GM12878 (cell line): ENCODE data around the gene SARS2. TPM values are rescaled to one million over a fixed set of nuclear protein-coding genes. Genes with fewer than 3 reads are reported as not detected.
A peak's percentile ranks its signal among the peaks of the same experiment; 100 is the strongest.

ENCODE experiments used
- ATAC-seq: fragments of 200-7000 bp; cut with Tn5 transposase; 3 replicates; pipeline ENCODE4 v1.9.1; 2020; ENCODE audit warnings: mild to moderate bottlenecking, moderate library complexity
- Bru-seq: library from RNA; stranded (reverse); fragments of 400-500 nt; gene quantifications from one replicate; lab custom pipeline; 2021; lab: Mats Ljungman, UMichigan
- BruChase-seq, 2 experiments: library from RNA; stranded (reverse); fragments of 400-500 nt; gene quantifications; one replicate each; lab custom pipeline; 2021; lab: Mats Ljungman, UMichigan
- BruUV-seq: library from RNA; stranded (reverse); fragments of 400-500 nt; replicated peaks from 2 replicates; lab custom pipeline; 2021; lab: Mats Ljungman, UMichigan
- CTCF ChIA-PET: fragments of 300-600 bp; sonication (Branson Sonifier 250); formaldehyde crosslinking; extraction: SDS; loops from one replicate; lab custom pipeline; 2021; ENCODE audit warnings: inconsistent platforms; lab: Yijun Ruan, JAX
- POLR2A ChIA-PET: fragments of 350-600 bp; formaldehyde crosslinking; extraction: SDS; loops from one replicate; lab custom pipeline; 2021; ENCODE audit warnings: inconsistent platforms; lab: Charles Lee
- RAD21 ChIA-PET: fragments of 300-600 bp; sonication (Branson Sonifier 250); formaldehyde crosslinking; loops from one replicate; lab custom pipeline; 2023; ENCODE audit warnings: antibody characterized with exemption; ENCODE audit not compliant: unreplicated experiment; lab: Charles Lee
- SMC1A ChIA-PET: fragments of 300-600 bp; sonication (Branson Sonifier 250); formaldehyde crosslinking; loops from one replicate; lab custom pipeline; 2023; ENCODE audit not compliant: unreplicated experiment, uncharacterized antibody; lab: Charles Lee
- DNase-seq: peaks from one replicate; pipeline ENCODE4 v3.0.0-alpha.2; 2011; ENCODE audit warnings: low read depth, low spot score
- FAIRE-seq: peaks from 3 replicates; lab custom pipeline; 2011; peaks lifted over from hg19 to GRCh38; lab: Jason Lieb, UNC
- H2AFZ ChIP-seq: 2 replicates; pipeline ENCODE4 v1.6.0; 2011; ENCODE audit warnings: low read depth, low read length, control low read depth; ENCODE audit not compliant: control insufficient read depth
- H3K27ac ChIP-seq: 2 replicates; pipeline ENCODE4 v1.5.1; 2011; ENCODE audit warnings: control low read depth; ENCODE audit not compliant: control insufficient read depth, insufficient read depth
- H3K27me3 ChIP-seq, 2 experiments: replicated peaks in 1 of 2; 2 replicates each; pipeline versions ENCODE4 v1.6.0 to v1.6.1; 2011; ENCODE audit warnings: low read length in 1 of 2; ENCODE audit not compliant: control insufficient read depth in 2 of 2, insufficient read depth in 2 of 2
- H3K36me3 ChIP-seq, 2 experiments: 2 replicates each; pipeline ENCODE4 v1.5.1; 2011; ENCODE audit warnings: low read length in 1 of 2; ENCODE audit not compliant: control insufficient read depth in 2 of 2, insufficient read depth in 2 of 2
- H3K4me1 ChIP-seq: 2 replicates; pipeline ENCODE4 v1.6.1; 2011; ENCODE audit warnings: mild to moderate bottlenecking, low read length, moderate library complexity, mixed read lengths; ENCODE audit not compliant: control insufficient read depth, insufficient read depth
- H3K4me2 ChIP-seq: 2 replicates; pipeline ENCODE4 v1.6.0; 2011; ENCODE audit warnings: control low read depth; ENCODE audit not compliant: control insufficient read depth, insufficient read depth
- H3K4me3 ChIP-seq: fragments of 200-600 bp; sonication (generic); 2 replicates; pipeline ENCODE4 v1.5.1; 2016
- H3K79me2 ChIP-seq: 2 replicates; pipeline ENCODE4 v1.6.0; 2011; ENCODE audit warnings: low read length; ENCODE audit not compliant: control insufficient read depth, insufficient read depth
- H3K9ac ChIP-seq: 2 replicates; pipeline ENCODE4 v1.8.0; 2011; ENCODE audit warnings: low read length, control low read depth, mixed read lengths; ENCODE audit not compliant: control insufficient read depth, insufficient read depth
- H3K9me3 ChIP-seq: replicated peaks from 3 replicates; pipeline ENCODE4 v1.5.1; 2011; ENCODE audit warnings: mild to moderate bottlenecking, low read length; ENCODE audit not compliant: control insufficient read depth, insufficient read depth
- H4K20me1 ChIP-seq: 2 replicates; pipeline ENCODE4 v1.6.0; 2011; ENCODE audit not compliant: control insufficient read depth, insufficient read depth
- ASH2L ChIP-seq: fragments of 300-600, 200-600 bp; sonication (generic); IDR thresholded peaks from 2 replicates; pipeline ENCODE4 v1.6.1; 2017; ENCODE audit warnings: low read depth, mild to moderate bottlenecking, borderline replicate concordance
- BRCA1 ChIP-seq: IDR thresholded peaks from 2 replicates; pipeline ENCODE4 v1.6.1; 2011; ENCODE audit warnings: low read depth, low read length, improper control_type of control experiment
- CEBPB ChIP-seq, 2 experiments: fragments of 150-350 bp in 1 of 2; IDR thresholded peaks; 2 replicates each; pipeline ENCODE4 v1.6.1; 2012 to 2014; ENCODE audit warnings: low read depth in 2 of 2, low read length in 2 of 2, borderline replicate concordance in 1 of 2, inconsistent platforms in 1 of 2
- CHD4 ChIP-seq: fragments of 200-600 bp; sonication (generic); IDR thresholded peaks from 2 replicates; pipeline ENCODE4 v1.6.1; 2016; ENCODE audit warnings: mild to moderate bottlenecking
- CREB1 ChIP-seq: IDR thresholded peaks from 2 replicates; pipeline ENCODE4 v1.6.1; 2012; ENCODE audit warnings: low read depth, mild to moderate bottlenecking, inconsistent platforms
- HCFC1 ChIP-seq: fragments of 150-350 bp; IDR thresholded peaks from 2 replicates; pipeline ENCODE4 v1.6.1; 2014; ENCODE audit warnings: low read length
- IRF4 ChIP-seq: IDR thresholded peaks from 2 replicates; pipeline ENCODE4 v1.6.1; 2011; ENCODE audit warnings: low read depth, low read length
- NR2C2 ChIP-seq: IDR thresholded peaks from 2 replicates; pipeline ENCODE4 v1.6.1; 2011; ENCODE audit warnings: borderline replicate concordance, low read depth; ENCODE audit not compliant: control insufficient read depth, insufficient read length
- RB1 ChIP-seq: fragments of 450-650 bp; formaldehyde crosslinking; IDR thresholded peaks from 2 replicates; pipeline ENCODE4 v1.6.1; 2017; ENCODE audit warnings: mild to moderate bottlenecking, borderline replicate concordance
- SMAD1 ChIP-seq: fragments of 450-650 bp; IDR thresholded peaks from 2 replicates; pipeline ENCODE4 v1.6.1; 2018; ENCODE audit warnings: mild to moderate bottlenecking, low read depth; ENCODE audit not compliant: partially characterized antibody
- SMARCA5 ChIP-seq: fragments of 450-650 bp; IDR thresholded peaks from 2 replicates; pipeline ENCODE4 v1.6.1; 2017; ENCODE audit warnings: mild to moderate bottlenecking
- SRF ChIP-seq, 2 experiments: IDR thresholded peaks; 2 replicates each; pipeline ENCODE4 v1.6.1; 2011; ENCODE audit warnings: low read depth in 2 of 2, low read length in 2 of 2, mild to moderate bottlenecking in 1 of 2, moderate library complexity in 1 of 2
- ZBTB11 ChIP-seq: fragments of 450-650 bp; formaldehyde crosslinking; IDR thresholded peaks from 2 replicates; pipeline ENCODE4 v1.5.0; 2022; ENCODE audit warnings: mild to moderate bottlenecking, missing genetic modification characterization
- WGBS: methylation state at CpG from one replicate; pipeline ENCODE4 v1.1.6; 2016; ENCODE audit warnings: low lambda C conversion rate; ENCODE audit not compliant: insufficient replicate concordance, insufficient coverage; ENCODE audit errors: missing lambda C conversion rate; 5-methylcytosine and 5-hydroxymethylcytosine counted together
- in situ Hi-C: fragments of 300-500 bp; cut with MboI; formaldehyde crosslinking; loops from 9 replicates; pipeline ENCODE4 v1.14.3; 2018; ENCODE audit warnings: mixed read lengths
- intact Hi-C: fragments of 100-400 bp; cut with micrococcal nuclease; formaldehyde crosslinking; loops from one replicate; pipeline ENCODE4 v1.14.2; 2022; ENCODE audit not compliant: unreplicated experiment
- long read RNA-seq, 2 experiments: library from polyadenylated mRNA; unstranded; transcript quantifications; one replicate each; pipeline ENCODE4 v2.0.0, GENCODE V29; 2019 to 2020
- polyA minus RNA-seq, 3 experiments: library from RNA; depleted of rRNA, polyadenylated mRNA; stranded (reverse); fragments of >200 nt; gene quantifications; 2 replicates each; pipeline ENCODE4 v1.2.3, GENCODE V29; 2011
- polyA plus RNA-seq, 11 experiments: library from polyadenylated mRNA; depleted of rRNA in 4 of 11; unstranded in 6 of 11; stranded (reverse) in 5 of 11; fragments of >200 nt; fragmentation: Nextera tagmentation in 4 of 11; fragmentation: Illumina TruSeq in 1 of 11; extraction: Ambion mirVana in 4 of 11; extraction: Trizol in 1 of 11; gene quantifications; 1 replicate in 1 of 11; 2 replicates in 10 of 11; pipeline versions ENCODE4 v1.2.1 to v1.2.3, GENCODE V29; 2011 to 2016; ENCODE audit warnings: inconsistent platforms in 2 of 11, missing spikeins in 2 of 11, low read depth in 1 of 11
- total RNA-seq, 4 experiments: library from RNA; depleted of rRNA in 3 of 4; stranded (reverse); fragments of >200 nt in 3 of 4; fragmentation: Illumina TruSeq in 1 of 4; extraction: Trizol in 1 of 4; gene quantifications; 2 replicates each; pipeline versions ENCODE4 v1.2.1 to v1.2.3, GENCODE V29; 2013 to 2021

SARS2 gene
- total RNA-seq (2013; cell fraction: nucleolus; rRNA removed) = 36.5 and 40.6 TPM in 2 replicates
- total RNA-seq (2014; rRNA removed) = 33.7 and 34.1 TPM in 2 replicates
- 18.5 and 21.4 TPM in 2 replicates for total RNA-seq (2014; rRNA removed; fragmentation: Illumina TruSeq; extraction: Trizol)
- total RNA-seq (2021) = 35.9 and 38.2 TPM in 2 replicates
- 15.0 TPM for polyA plus RNA-seq (2011; ENCODE audit: low read depth)
- polyA plus RNA-seq (2011; rRNA removed) = 9.1 and 20.9 TPM in 2 replicates
- polyA plus RNA-seq (2011; cell fraction: cytosol; rRNA removed) = 24.2 and 40.9 TPM in 2 replicates
- 148 and 173 TPM in 2 replicates for polyA plus RNA-seq (2011; cell fraction: nucleus; rRNA removed)
- polyA plus RNA-seq (2012) = 23.8 and 28.3 TPM in 2 replicates
- 7.3 and 19.0 TPM in 2 replicates for polyA plus RNA-seq (2014; fragmentation: Illumina TruSeq; extraction: Trizol)
- polyA plus RNA-seq (2014; fragmentation: Nextera tagmentation; extraction: Ambion mirVana) = 1 to 10 TPM; 2.6 to 7.8 TPM
- 50.3 and 77.8 TPM in 2 replicates for polyA plus RNA-seq (2014; rRNA removed)
- polyA plus RNA-seq (2016; fragmentation: Nextera tagmentation; extraction: Ambion mirVana) = 10 to 100 TPM; 35.8 to 42.7 TPM
- 11.6 and 33.9 TPM in 2 replicates for polyA minus RNA-seq (2011; rRNA and poly(A)+ RNA removed)
- polyA minus RNA-seq (2011; cell fraction: cytosol; rRNA and poly(A)+ RNA removed) = 16.7 and 21.9 TPM in 2 replicates
- polyA minus RNA-seq (2011; cell fraction: nucleus; rRNA and poly(A)+ RNA removed) = 18.9 and 29.1 TPM in 2 replicates
- Bru-seq, nascent RNA = percentile 67 among the genes with signal in this experiment
- percentile 79 among the genes with signal in this experiment for BruChase-seq, experiment 1, labeled RNA remaining after a 6-hour chase
- BruChase-seq, experiment 2, labeled RNA remaining after a 2-hour chase = percentile 72 among the genes with signal in this experiment
- long read RNA-seq, experiment 1, transcript SARS2-201 (16 exons, 2,057 nt) = major isoform, 30 of 37 reads
- long read RNA-seq, experiment 1, partial matches to known transcripts = 0 of 37 reads
- long read RNA-seq, experiment 1, other reads (novel, unspliced or antisense) = 7 of 37 reads
- long read RNA-seq, experiment 2, transcript SARS2-201 (16 exons, 2,057 nt) = major isoform, 7 of 8 reads
- long read RNA-seq, experiment 2, partial matches to known transcripts = 0 of 8 reads
- long read RNA-seq, experiment 2, other reads (novel, unspliced or antisense) = 1 of 8 reads

- Histone ChIP-seq H3K36me3 (peaks cover 0 to 7% of the 10 kb centered on the region in 2 experiments; a peak in 3 of 4 replicates), H3K27me3 (no peaks in the 10 kb centered on the region), H3K9me3 (peaks cover 4% of the 10 kb centered on the region; the same call in 1 of the 3 replicates), H3K27ac (peak within 1 kb of the TSS; percentile 97), H3K4me1 (peaks cover 6% of the 10 kb centered on the region), H3K4me2 (peak within 1 kb of the TSS; percentile 81), H3K79me2 (peaks cover 31% of the 10 kb centered on the region), H4K20me1 (no peaks in the 10 kb centered on the region), H2AFZ (peak within 1 kb of the TSS; percentile 99), H3K4me3 (peak within 1 kb of the TSS; percentile 98), H3K9ac (peak within 1 kb of the TSS; percentile 91)
- in situ Hi-C loops = loop anchor here (5.0 kb wide), 1 partner anchor 198 kb away; no protein-coding TSS in a partner anchor
- FAIRE-seq (no peak), DNase-seq (peak; percentile 79), ATAC-seq (peak; percentile 72)
- BruUV-seq = no TSS peak
- ChIA-PET RAD21 (interaction anchor here (0.8 to 3.3 kb wide), 21 partner anchors 30 to 556 kb away, joined by 3 to 45 read pairs (median 5); partner anchors contain the start of genes ACTN4, ECH1, EIF3K and FAM98C), POLR2A (interaction anchor here (0.7 to 2.5 kb wide), 11 partner anchors 30 to 386 kb away, joined by 3 to 9 read pairs (median 5); partner anchors contain the start of genes ECH1, MAP4K1, NFKBIB and SIRT2), SMC1A (interaction anchor here (0.6 to 2.8 kb wide), 23 partner anchors 10 to 527 kb away, joined by 3 to 18 read pairs (median 4); partner anchors contain the start of genes ACTN4, FAM98C, MAP4K1 and NFKBIB), CTCF (interaction anchor here (0.6 to 4.2 kb wide), 70 partner anchors 9 to 1221 kb away, joined by 3 to 50 read pairs (median 5); partner anchors contain the start of genes ACTN4, CCER2, ECH1 and EIF3K)
- intact Hi-C loops = loop anchor here (1.0 to 5.0 kb wide), 5 partner anchors 63 to 528 kb away; partner anchors contain the start of gene FAM98C
- WGBS = 2% methylated on average over 49 of the region's 49 CpGs
- TF ChIP-seq NR2C2 (no peak), ZBTB11 (no peak), RB1 (peak; percentile 74), SRF (IDR thresholded peaks at IDR 0.05; ENCODE audit: low read depth in 2 of 2, low read length in 2 of 2) (0 out of 4 replicates have a peak, but pooled peaks of 1 of the 2 experiments have one; percentile 22), ASH2L (peak; percentile 94; the same call in 1 of the 2 replicates), CEBPB (IDR thresholded peaks at IDR 0.05; ENCODE audit: borderline replicate concordance in 1 of 2, low read depth in 2 of 2, low read length in 2 of 2) (0 out of 4 replicates have a peak, but pooled peaks of 1 of the 2 experiments have one; percentile 13), BRCA1 (no peak), CHD4 (no peak), CREB1 (no peak), IRF4 (0 out of 2 replicates have a peak, but pooled peaks have one; percentile 3), SMARCA5 (peak; percentile 95), SMAD1 (no peak), HCFC1 (peak; percentile 71)
Measured at GRCh38 chr19:38929929-38930775, at the start of gene SARS2. TSS of gene SARS2 (minus strand) at chr19:38930763. CDS start at chr19:38930736, 27 bp downstream.
